Stimulated activated CD4-positive, alpha-beta T cell treated with anti-CD3 and anti-CD28 coated beads, TNF-alpha, amount 100 ng/mL, for 4 hours (primary cell): ENCODE results near the gene FGGY.
"Not testable (repeated sequence)": the region's sequence is repeated elsewhere in the genome, so short reads cannot be mapped to it uniquely, and the experiment has no call there.

Experiments
- DNase-seq, 3 experiments: peaks; one replicate each; pipeline ENCODE4 v3.0.0-alpha.2; 2020; ENCODE audit warnings: low read depth in 3 of 3

FGGY gene

GRCh38 chr1:59482986-59483385 lies 186.1 kb downstream of the FGGY start:
- DNase-seq = no peak

- no peak for DNase-seq
These were observed 187.2 kb downstream of the FGGY start for GRCh38 chr1:59484096-59484495.

GRCh38 chr1:59485171-59485570 lies 188.3 kb downstream of the FGGY start:
- no peak for DNase-seq

- no peak for DNase-seq
These were observed 189.1 kb downstream of the FGGY start for GRCh38 chr1:59485949-59486348.

GRCh38 chr1:59486615-59487014 lies 189.7 kb downstream of the FGGY start:
- no peak for DNase-seq

- DNase-seq = no peak
These were observed 190.6 kb downstream of the FGGY start for GRCh38 chr1:59487335-59488031.

- DNase-seq = no peak
These were observed 195.6 kb downstream of the FGGY start for GRCh38 chr1:59492500-59492899.

GRCh38 chr1:59494145-59494833 lies 197.4 kb downstream of the FGGY start:
- no peak for DNase-seq

- DNase-seq = not testable (repeated sequence)
These were observed 199.3 kb downstream of the FGGY start for GRCh38 chr1:59496156-59496555.

- no peak for DNase-seq
These were observed 200.7 kb downstream of the FGGY start for GRCh38 chr1:59497616-59498015.

- DNase-seq = no peak
These were observed 201.7 kb downstream of the FGGY start for GRCh38 chr1:59498640-59499039.

- no peak for DNase-seq
These were observed 202.5 kb downstream of the FGGY start for GRCh38 chr1:59499273-59499942.

GRCh38 chr1:59499943-59500569 lies 203.2 kb downstream of the FGGY start:
- no peak for DNase-seq

- DNase-seq = no peak
These were observed 204.3 kb downstream of the FGGY start for GRCh38 chr1:59500950-59501742.

- no peak for DNase-seq
These were observed 205.3 kb downstream of the FGGY start for GRCh38 chr1:59502009-59502691.

GRCh38 chr1:59504276-59504675 lies 207.4 kb downstream of the FGGY start:
- DNase-seq = no peak

- DNase-seq = no peak
These were observed 208.7 kb downstream of the FGGY start for GRCh38 chr1:59505596-59506028.

GRCh38 chr1:59506952-59507351 lies 210.1 kb downstream of the FGGY start:
- no peak for DNase-seq

GRCh38 chr1:59509341-59509875 lies 212.5 kb downstream of the FGGY start:
- no peak for DNase-seq

GRCh38 chr1:59510249-59510648 lies 213.4 kb downstream of the FGGY start:
- no peak for DNase-seq
